AG09319 (cell line): ENCODE data around the gene TNFSF13B.
A peak's percentile ranks its signal among the peaks of the same experiment; 100 is the strongest.

Experiments used
- DNase-seq: peaks from one replicate; pipeline ENCODE4 v3.0.0-alpha.2; 2010; ENCODE audit warnings: low read depth; ENCODE audit errors: extremely low read depth
- CTCF ChIP-seq: IDR thresholded peaks from 2 replicates; pipeline ENCODE4 v1.5.1; 2011; ENCODE audit warnings: low read depth, mild to moderate bottlenecking, inconsistent platforms, low read length, moderate library complexity

TNFSF13B gene

GRCh38 chr13:108269601-108270328 lies at the start of gene TNFSF13B:
TNFSF13B (plus strand) TSS chr13:108269718; CDS start chr13:108269896, 178 bp downstream.
- DNase-seq: no peak
- peak; percentile 10 for TF ChIP-seq CTCF

GRCh38 chr13:108220041-108220440 lies 49.5 kb upstream of the TNFSF13B start:
- no peak for TF ChIP-seq CTCF
- no peak for DNase-seq

GRCh38 chr13:108223687-108224503 lies 45.6 kb upstream of the TNFSF13B start:
- DNase-seq: no peak
- no peak for TF ChIP-seq CTCF

- TF ChIP-seq CTCF: no peak
- DNase-seq: no peak
Observed at GRCh38 chr13:108225440-108225839, 44.1 kb upstream of the TNFSF13B start.

- TF ChIP-seq CTCF: no peak
- DNase-seq: no peak
Observed at GRCh38 chr13:108226184-108226583, 43.3 kb upstream of the TNFSF13B start.

GRCh38 chr13:108227651-108228272 lies 41.8 kb upstream of the TNFSF13B start:
- DNase-seq: no peak
- peak; percentile 71 for TF ChIP-seq CTCF

- no peak for DNase-seq
- TF ChIP-seq CTCF: no peak
Observed at GRCh38 chr13:108230377-108230776, 39.1 kb upstream of the TNFSF13B start.
